ENCODE data around the gene SHMT1.
"Not testable (repeated sequence)": the region's sequence is repeated elsewhere in the genome, so short reads cannot be mapped to it uniquely, and the experiment has no call there.

The SHMT1 gene

DNA sequence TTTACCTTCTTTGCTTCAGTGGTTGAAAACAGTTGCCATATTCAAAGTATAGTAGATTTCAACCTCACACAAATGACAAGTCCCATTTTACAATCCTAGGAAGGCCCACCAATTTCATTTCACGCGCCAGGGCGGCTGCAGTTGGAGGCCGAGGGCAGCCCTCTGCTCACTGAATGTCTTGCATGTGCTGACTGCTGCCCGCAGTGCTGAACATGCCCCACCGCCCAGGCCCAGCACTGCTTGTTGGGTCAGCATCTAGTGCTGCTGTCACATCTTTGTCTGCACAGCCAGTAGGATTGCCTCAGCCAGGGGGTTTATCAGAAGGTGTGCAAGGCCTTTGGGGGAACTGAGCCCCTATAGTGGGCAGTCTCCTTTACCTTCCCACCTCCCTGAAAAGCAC, 36.8 kb downstream of the SHMT1 start:
- no peak for DNase-seq

DNA sequence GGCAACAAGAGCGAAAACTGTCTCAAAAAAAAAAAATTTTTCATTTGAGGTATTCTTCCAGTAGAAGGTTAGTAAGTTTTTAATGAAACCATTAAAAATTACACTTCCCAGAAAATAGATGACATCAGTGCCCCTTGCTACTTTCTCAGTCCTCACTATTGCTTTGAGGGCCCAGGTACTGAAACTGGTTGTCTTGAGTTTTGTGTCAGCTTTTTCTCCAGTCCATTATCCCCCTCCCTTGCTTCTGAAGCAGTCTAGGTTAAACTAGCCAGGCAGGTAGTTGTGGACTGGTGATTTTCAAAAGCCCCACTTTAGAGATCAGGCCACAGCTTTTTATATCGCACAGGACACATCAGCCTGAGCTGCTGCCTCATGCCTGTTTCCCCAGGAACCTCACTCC, 37.3 kb downstream of the SHMT1 start:
- no peak for DNase-seq

DNA sequence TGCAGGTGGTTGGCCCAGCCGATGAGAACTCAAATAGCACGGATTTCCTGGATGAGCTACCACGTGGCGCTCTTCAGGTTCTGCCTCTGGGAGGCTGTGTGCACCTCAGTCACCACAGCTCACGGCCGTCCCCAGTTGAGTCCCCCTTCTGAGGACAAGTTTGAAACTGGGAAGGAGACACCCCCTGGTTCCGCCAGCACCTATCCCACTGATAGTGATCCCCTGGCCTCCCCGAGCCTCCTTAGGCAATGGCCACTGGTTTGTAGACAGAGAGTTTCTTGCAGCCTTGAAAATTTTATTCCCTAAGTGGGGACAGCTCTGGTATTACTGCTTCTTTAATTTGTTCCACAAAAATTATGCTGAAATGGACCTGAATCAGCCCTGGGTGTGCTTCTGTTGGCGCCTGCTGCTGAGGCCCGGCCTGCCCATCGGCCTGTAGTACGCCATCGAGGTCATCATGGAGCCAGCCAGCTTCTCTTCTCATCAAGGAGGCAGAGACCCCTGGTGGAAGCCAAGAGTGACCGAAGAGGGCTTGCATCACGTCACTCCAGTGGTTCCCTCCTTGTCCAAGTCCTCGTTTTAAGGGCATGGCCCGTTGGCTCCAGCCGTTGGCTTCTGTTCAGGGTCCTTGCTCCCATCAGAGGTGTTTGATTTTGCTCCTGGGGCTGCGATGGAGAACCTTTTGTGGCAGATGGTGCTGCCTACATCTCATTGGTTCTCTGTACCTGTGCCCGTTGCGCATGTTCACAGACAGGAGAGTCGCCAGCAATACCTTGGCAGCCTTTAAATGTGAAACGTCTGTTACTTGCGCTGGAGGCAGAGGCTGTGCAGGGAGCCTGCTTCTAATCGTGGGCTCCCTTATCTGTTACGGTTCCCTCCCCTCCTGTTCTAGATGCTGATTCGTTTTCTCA, 39.0 kb downstream of the SHMT1 start:
- DNase-seq, result no peak

DNA sequence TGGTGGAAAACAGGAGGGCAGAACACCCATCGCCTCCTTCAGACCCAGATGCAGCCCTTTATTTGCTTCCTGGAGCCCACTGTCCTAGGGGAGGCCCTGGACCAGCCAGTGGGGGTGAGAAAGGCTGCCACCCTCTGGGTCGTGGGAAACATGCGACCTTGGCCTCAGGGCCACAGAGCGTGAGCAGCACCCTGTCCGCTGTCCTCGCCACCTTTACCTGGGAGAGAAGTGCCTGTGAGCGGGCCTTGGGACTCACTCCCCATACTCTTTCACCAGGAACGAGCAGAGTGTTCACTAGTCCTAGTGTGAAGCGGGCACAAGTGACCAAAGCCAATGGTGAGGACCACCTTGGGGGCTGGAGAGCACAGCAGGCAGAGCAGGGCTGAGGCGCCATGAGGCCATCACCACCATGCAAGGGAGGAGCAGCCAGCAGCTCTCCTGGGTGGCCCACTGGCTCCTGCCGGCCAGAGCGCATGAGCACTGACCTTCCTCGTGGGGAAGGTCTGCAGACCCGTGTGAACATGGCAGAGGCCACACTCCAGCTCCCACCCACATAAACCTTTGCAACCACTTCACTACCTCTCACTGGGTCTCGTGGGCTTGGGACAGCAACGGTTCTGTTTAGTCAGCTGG, 39.7 kb downstream of the SHMT1 start:
- DNase-seq, result no peak

DNA sequence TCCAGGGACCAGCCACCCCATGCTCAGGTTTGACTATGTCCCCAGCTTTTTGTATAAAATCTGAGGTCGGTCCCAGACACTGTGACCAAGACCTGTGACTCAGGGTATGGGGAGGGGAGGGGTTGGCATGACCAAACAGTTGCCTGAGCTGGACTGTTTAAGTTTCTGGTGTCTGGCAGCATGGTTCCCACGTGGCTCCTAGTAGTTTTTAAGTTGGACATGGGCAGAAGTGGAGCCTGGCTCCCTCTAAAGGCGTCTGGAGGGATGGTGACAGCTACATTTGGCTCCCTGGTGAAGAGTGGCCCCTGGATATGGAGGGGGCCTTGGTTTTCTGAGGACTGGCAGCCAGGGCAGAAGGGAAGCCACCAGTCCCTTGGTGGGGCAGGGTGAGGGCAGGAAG, 40.3 kb downstream of the SHMT1 start:
- no peak for DNase-seq

DNA sequence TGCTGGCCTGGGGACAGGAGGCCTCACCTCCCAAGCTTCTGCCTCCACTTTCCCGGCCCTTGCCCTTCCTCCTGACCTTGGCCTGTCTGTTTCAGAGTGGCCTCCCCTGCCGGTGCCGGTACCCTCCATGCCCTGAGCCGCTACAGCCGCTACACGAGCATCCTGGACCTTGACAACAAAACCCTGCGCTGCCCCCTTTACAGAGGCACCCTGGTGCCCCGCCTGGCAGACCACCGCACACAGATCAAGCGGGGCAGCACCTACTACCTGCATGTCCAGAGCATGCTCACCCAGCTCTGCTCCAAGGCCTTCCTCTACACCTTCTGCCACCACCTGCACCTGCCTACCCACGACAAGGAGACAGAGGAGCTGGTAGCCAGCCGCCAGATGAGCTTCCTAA, 40.8 kb downstream of the SHMT1 start:
- no peak for DNase-seq

DNA sequence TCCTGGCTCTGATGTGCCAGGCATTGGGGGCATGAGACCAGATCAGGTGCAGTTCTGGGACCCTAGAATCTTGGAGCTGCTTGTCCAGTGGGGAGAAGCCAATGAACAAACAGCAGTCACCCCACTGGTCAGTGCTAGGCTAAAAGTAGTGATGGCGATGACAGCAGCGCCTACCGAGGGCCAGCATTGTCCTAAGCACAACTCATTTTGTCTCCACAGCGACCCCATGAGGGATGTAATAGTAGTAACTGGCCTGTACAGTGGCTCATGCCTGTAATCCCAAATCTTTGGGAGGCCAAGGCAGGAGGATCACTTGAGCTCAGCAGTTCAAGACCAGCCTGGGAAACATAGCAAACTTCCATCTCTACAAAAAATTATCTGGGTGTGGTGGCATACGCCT, 42.0 kb downstream of the SHMT1 start:
- DNase-seq, result no peak

DNA sequence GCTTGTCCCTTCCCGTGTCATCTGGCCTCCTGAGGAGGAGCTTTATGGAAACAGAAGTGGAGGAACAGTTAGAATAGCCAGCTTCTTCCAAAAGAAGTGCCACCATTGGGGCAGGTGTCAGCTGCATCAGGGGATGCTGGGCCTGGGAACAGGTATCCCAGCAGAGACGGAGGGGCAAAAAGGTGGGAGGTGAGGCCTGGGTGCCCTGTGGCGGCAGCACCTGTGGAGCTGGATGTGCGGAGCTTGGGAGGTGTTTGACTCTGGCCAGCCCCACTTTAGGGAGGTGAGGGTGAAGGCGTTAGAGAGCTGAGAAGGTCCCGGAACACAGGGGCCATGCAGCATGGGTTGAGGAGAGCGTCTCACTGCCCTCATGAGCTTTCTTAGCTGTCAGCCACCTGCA, 43.0 kb downstream of the SHMT1 start:
- no peak for DNase-seq

DNA sequence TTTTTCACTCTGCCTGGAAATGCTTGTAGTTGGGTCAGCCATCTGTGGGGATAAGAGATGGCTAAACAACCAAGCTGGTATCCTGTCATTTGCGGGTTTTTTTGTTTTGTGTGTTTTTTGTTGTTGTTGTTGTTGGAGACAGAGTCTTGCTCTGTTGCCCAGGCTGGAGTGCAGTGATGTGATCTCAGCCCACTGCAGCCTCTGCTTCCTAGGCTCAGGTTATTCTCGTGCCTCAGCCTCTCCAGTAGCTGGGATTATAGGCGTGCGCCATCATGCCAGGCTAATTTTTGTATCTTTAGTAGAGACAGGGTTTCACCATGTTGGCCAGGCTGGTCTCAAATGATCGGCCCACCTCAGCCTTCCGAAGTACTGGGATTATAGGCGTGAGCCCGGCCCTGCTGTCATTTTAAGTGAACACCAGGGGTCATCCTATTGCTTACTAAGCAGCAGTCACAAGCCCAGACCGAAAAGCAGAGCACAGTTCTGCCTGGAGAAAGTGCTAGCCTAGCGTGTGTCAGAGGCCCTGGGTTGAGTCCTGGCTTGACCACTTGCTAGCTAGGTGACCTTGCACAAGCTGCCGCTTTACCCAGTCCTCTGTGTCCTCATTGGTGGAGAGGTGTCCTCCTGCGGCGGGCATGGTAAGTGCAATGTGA, 43.6 kb downstream of the SHMT1 start:
- peak in 3 of 56 donors; percentile 6 to 24 (median 7) for DNase-seq

DNA sequence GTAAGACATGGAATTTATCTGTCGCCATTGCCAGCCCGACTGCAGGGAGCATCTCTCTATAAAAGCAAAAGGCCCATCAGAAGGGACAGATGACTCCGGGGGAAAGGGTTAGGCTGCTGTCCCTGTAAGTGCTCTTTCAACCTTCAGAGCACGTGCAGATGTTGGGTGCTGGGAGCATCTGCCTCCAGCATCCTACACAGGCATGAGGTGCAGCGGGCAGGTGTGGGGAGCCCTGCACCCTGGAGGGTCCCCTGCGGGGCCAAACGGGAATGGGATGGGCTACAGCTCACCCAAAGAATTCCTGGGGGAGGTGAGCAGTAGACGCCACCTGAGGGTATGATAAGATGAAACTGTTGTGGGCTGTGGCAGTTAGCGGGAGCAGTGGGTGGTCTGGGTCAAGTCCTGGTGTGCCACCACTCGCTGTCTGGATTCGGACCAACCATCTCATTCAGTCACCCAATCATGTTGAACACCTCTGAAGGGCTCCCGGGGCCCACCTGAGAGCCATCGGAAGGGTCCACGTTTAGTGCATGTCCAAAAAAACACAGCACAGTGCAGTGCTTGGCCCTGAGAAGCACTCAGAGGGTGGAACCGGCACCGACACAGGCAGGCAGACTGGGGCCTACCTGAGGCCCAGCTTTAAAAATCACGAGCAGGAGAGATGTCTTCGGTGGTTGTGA, 44.4 kb downstream of the SHMT1 start:
- no peak for DNase-seq

DNA sequence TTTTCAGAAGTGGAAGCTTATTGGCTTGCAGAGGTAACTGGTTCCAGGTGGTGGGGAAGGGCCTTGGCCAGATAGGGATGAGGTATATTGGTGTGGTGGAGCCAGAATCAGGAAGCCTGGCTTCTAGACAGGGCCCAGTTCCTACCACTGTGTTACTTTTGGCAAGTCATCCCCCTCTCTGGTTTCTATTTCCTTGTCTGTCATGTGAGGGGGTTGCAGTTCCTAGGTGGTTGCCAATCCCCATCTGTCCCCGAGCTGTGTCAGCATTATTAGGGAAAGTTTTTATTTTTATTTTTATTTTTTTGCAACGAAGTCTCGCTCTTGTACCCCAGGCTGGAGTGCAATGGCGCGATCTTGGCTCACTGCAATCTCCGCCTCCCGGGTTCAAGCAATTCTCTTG, 45.2 kb downstream of the SHMT1 start:
- DNase-seq, result no peak

DNA sequence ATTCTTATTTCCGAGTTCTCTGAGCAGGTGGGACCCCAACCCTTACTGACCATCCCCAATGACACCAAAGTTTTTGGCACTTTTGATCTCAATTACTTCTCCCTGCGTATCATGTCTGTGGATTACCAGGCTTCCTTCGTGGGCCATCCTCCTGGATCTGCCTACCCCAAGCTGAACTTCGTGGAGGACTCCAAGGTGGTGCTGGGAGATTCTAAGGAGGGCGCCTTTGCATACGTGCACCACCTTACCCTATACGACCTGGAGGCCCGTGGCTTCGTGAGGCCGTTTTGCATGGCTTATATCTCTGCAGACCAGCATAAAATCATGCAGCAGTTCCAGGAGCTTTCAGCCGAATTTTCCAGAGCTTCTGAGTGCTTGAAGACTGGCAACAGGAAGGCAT, 47.4 kb downstream of the SHMT1 start:
- DNase-seq, result no peak

DNA sequence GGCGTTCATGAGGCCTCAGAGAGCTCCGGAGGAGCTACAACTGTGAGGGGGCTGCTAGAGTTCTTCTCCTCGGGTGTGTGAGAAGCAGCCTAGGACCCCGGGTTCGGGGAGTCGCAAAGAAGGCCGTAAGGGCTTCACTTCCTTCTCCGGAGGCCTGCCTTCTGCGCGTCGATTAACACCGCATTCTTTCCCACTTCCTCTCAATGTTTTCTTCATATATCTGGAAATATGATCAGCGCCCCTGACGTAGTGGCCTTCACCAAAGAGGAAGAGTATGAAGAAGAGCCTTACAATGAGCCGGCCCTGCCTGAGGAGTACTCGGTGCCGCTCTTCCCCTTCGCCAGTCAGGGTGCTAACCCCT, 47.8 kb downstream of the SHMT1 start:
- no peak for DNase-seq

DNA sequence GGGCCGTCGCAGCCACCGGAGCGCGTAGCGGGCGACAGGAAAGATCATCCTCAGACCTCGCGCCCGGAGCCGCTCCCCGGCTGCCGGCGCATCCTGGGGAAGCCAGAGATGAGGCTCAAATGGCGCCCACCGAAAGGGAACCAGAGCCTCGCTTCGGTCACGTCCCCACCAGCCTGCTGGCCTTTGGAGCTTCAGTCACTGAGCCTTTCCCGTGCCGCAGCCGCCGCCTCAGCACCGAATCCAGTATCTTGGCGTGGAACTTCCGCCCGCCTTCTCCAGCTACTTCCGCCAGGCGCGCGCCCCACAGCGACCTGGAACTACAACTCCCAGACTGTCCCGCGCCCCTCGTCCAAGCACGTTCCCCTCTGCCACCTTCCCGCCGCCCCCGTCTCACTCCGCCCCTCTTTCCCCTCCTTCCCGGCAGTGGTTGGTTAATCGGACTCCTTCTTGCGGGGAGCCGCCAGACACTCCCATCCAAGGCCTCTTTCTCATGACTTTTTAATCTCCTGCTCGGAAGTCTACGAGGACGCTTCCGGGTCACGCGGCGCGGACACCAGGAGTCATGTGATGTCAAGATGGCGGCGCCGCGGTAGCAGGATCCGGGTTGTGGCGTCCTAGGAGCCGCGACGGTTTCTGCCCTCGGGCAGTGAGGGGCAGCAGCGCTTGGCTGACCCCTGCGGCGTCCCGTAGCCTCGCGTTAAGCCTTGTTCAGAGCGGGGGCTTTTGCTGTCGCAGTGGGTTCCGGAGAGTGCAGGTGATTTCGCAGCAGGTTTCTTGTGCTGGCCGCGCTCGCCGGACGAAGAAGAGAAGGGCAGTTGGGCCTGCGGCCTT, 48.4 kb downstream of the SHMT1 start, which contains the start of the genes SMCR8 and TOP3A:
Gene SMCR8, plus strand, starts transcription at position 563 of the 831 bp plus-strand sequence. CDS start 497 bp downstream, outside the sequence.
Gene TOP3A, minus strand, starts transcription at position 264 of the 831 bp plus-strand sequence. Its CDS starts 216 bp downstream, at position 48.
- peak; percentile 89 to 100 (median 96) for DNase-seq

DNA sequence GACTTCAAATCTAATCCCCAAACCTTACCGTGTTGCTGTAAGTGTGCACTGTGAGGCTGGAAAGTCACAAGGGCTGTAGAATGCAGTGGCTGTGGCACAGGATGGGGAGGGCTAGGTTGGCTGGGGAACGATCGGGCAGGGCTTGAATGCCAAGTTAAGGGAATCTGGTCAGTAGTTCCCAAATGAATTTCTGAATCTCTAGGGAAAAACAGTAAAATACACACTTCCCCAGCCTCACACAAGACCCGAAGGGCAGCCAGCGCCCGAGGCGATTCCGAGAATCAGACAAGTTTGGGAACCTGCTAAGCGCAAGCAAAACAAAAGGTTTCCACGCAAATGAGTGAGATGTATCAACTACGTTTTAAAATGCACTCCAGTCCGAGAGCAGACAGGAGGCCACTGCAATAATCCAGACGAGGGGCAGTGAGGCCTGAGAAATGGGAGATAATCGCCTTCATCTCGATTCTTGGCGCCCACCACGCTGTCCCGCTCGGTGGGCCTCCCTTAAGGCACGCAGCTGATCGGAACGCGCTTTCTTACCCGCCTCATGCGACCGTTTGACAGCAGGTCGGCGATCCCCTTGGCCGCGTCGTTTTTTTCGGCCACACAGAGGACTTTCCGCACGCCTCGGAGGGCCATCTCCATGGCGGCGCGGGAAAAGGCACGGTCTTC, 49.2 kb downstream of the SHMT1 start:
- DNase-seq, result peak in 3 of 56 donors; percentile 38 to 58 (median 50)

DNA sequence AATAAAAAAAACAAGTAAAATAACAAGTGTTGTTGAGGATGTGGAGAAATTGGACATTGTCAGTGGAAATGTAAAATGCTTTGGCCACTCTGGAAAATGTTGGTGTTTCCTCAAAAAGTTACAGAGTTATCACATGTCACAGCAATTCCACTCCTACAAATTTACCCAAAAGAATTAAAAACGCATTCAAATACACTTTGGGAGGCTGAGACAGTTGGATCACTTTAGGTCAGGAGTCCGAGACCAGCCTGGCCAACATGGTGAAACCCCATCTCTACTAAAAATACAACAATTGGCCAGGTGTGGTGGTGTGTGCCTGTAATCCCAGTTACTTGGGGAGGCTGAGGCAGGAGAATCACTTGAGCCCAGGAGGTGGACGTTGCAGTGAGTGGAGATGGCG, 54.1 kb downstream of the SHMT1 start:
- DNase-seq, result no peak

DNA sequence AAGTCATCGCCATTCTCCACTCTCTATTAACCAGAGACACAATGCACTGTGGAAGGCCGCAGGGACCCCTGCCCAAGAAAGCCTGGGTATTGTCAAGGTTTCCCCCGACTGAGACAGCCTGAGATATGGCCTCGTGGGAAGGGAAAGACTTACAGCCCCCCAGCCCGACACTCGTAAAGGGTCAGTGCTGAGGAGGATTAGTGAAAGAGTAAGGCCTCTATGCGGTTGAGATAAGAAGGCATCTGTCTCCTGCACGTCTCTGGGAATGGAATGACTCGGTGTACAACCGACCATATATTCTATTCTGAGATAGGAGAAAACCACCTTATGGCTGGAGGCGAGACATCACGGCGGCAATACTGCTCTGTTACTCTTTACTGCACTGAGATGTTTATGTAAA, 60.1 kb downstream of the SHMT1 start:
- DNase-seq, result not testable (repeated sequence)

DNA sequence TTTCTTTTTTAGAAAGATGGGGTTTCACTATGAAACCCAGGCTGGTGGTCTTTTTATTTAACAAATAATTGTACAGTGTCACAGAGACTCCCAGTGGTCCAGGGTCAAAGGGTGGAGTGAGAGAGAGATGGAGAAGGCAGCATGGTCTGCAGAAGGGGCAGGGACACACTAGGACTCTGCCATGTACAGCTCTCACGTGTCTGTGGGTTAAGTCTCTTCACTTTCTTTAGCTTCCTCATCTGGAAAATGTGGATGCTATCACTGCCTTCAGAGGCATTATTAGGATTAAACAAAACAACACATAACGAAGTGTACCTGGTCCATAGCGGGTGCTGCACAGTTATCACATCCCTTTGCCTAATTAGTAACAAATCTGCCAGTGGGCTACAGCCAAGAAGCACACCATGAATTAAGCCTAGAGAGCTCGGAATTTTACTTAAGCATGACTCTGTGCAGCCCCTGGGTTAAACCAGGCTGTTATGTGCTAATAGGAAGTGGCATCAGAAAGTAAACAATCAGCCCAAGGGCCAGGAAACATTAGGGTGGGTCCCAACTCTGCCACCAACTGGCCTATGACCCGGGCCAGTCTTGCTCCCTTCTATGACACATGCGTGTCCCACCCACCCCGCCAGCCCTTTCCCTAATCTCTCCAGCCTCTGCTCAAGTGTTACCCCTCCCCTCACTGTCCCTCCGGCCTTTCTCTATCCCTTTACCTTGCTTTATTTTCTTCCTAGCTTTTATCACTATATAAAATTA, 62.4 kb downstream of the SHMT1 start:
- DNase-seq, result no peak

DNA sequence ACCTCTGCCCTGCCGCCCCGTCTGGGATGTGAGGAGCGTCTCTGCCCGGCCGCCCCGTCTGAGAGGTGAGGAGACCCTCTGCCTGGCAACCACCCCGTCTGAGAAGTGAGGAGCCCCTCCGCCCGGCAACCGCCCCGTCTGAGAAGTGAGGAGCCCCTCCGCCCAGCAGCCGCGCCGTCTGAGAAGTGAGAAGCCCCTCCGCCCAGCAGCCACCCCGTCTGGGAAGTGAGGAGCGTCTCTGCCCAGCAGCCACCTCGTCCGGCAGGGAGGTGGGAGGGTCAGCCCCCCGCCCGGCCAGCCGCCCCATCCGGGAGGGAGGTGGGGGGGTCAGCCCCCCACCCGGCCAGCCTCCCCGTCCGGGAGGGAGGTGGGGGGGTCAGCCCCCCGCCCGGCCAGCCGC, 65.3 kb downstream of the SHMT1 start:
- DNase-seq, result not testable (repeated sequence)

Data from nucleus accumbens (tissue), 56 donors.